Activated T-helper 1 cell treated with anti-CD3 and anti-CD28 coated beads, Interleukin-12 subunit alpha, Interleukin-12 subunit beta, Interleukin-2, Interleukin-4 antibody, amounts not matched to agents 30 ng/mL and 10 ng/mL and 1 ng/mL, durations not matched to agents 14 hours and 24 hours and 36 hours (primary cell): ENCODE results near the gene NCR2. TPM values are rescaled to one million over a fixed set of nuclear protein-coding genes. Genes with fewer than 3 reads are reported as not detected.

Source experiments
- DNase-seq: peaks from one replicate; pipeline ENCODE4 v3.0.0; 2021; ENCODE audit warnings: low spot score
- H3K27ac Mint-ChIP-seq: one replicate; pipeline ENCODE4 v1.8.0; 2021; ENCODE audit warnings: mild to moderate bottlenecking, mixed read lengths
- H3K27me3 Mint-ChIP-seq: one replicate; pipeline ENCODE4 v1.8.0; 2022; ENCODE audit warnings: mild to moderate bottlenecking, moderate library complexity, mixed read lengths; ENCODE audit not compliant: insufficient read depth
- H3K36me3 Mint-ChIP-seq: one replicate; pipeline ENCODE4 v1.8.0; 2021; ENCODE audit warnings: low read depth, mixed read lengths
- H3K4me1 Mint-ChIP-seq: one replicate; pipeline ENCODE4 v1.8.0; 2021; ENCODE audit warnings: low read depth, mixed read lengths
- H3K4me3 Mint-ChIP-seq: one replicate; pipeline ENCODE4 v1.8.0; 2021; ENCODE audit warnings: mild to moderate bottlenecking, moderate library complexity, mixed read lengths
- H3K9me3 Mint-ChIP-seq: one replicate; pipeline ENCODE4 v1.8.0; 2021; ENCODE audit warnings: mixed read lengths
- intact Hi-C: fragments of 100-400 bp; cut with micrococcal nuclease; formaldehyde crosslinking; loops from one replicate; pipeline ENCODE4 v1.15.1; 2024
- total RNA-seq: library from RNA; stranded (reverse); gene quantifications from 2 replicates; pipeline ENCODE4 v1.2.3, GENCODE V29; 2022

The NCR2 gene
- total RNA-seq, 1 donor from 2014 or later: not detected

GRCh38 chr6:41399424-41399823, 64.0 kb downstream of the NCR2 start:
- H3K4me3 Mint-ChIP-seq: no peak overlapping the region
- intact Hi-C loops: no loop called here
- peaks cover 30% of the 10 kb centered on the region for H3K27me3 Mint-ChIP-seq
- H3K9me3 Mint-ChIP-seq: peaks cover 8% of the 10 kb centered on the region
- no peak overlapping the region for H3K27ac Mint-ChIP-seq
- no peaks in the 10 kb centered on the region for H3K36me3 Mint-ChIP-seq
- no peaks in the 10 kb centered on the region for H3K4me1 Mint-ChIP-seq
- no peak for DNase-seq

Other genes with a start within 250 kb of the NCR2 start
- not detected in 2 replicates for gene TREML1, start 181.3 kb upstream of the NCR2 start, total RNA-seq
- not detected in 2 replicates for gene TREM2, start 172.5 kb upstream of the NCR2 start, total RNA-seq
- 4.5 and 4.9 TPM in 2 replicates for gene TREML2, start 134.5 kb upstream of the NCR2 start, total RNA-seq
- gene TREML4, start 107.3 kb upstream of the NCR2 start, total RNA-seq: not detected in 2 replicates
- not detected in 2 replicates for gene TREM1, start 48.9 kb upstream of the NCR2 start, total RNA-seq
- gene FOXP4, start 210.8 kb downstream of the NCR2 start, total RNA-seq: 21.6 and 24.0 TPM in 2 replicates